ENCODE measurements around the gene GDA.

Gene GDA

GRCh38 chr9:72147676-72148075 is 1.6 kb upstream of the GDA start:
- no peak overlapping the region for H3K4me3 ChIP-seq
- no peak overlapping the region for H3K27ac ChIP-seq

GRCh38 chr9:72150127-72150526 is 887 bp downstream of the GDA start:
- H3K4me3 ChIP-seq: peak overlapping the region in 1 of 7 experiments; percentile 25

GRCh38 chr9:72150661-72151060 is 1.4 kb downstream of the GDA start:
- Histone ChIP-seq H3K4me3 (no peak overlapping the region), H3K27ac (no peak overlapping the region)

More at GRCh38 chr9:72150127-72150526, 887 bp downstream of the GDA start:
- H3K27ac ChIP-seq: no peak overlapping the region

- no peak overlapping the region for H3K4me3 ChIP-seq
- no peak overlapping the region for H3K27ac ChIP-seq
These were observed 1.9 kb downstream of the GDA start for GRCh38 chr9:72151104-72151503.

GRCh38 chr9:72154468-72155285 is 5.4 kb downstream of the GDA start:
- H3K27ac ChIP-seq: no peak overlapping the region

GRCh38 chr9:72155301-72155700 is 6.1 kb downstream of the GDA start:
- H3K4me3 ChIP-seq: no peak overlapping the region
- H3K27ac ChIP-seq: no peak overlapping the region

More at GRCh38 chr9:72154468-72155285, 5.4 kb downstream of the GDA start:
- H3K4me3 ChIP-seq: no peak overlapping the region

GRCh38 chr9:72156586-72156985 is 7.3 kb downstream of the GDA start:
- H3K27ac ChIP-seq: no peak overlapping the region

GRCh38 chr9:72158680-72159079 is 9.4 kb downstream of the GDA start:
- no peak overlapping the region for H3K4me3 ChIP-seq
- H3K27ac ChIP-seq: no peak overlapping the region

More at GRCh38 chr9:72156586-72156985, 7.3 kb downstream of the GDA start:
- no peak overlapping the region for H3K4me3 ChIP-seq

GRCh38 chr9:72160446-72161123 is 11.3 kb downstream of the GDA start:
- no peak overlapping the region for H3K27ac ChIP-seq
- no peak overlapping the region for H3K4me3 ChIP-seq

GRCh38 chr9:72165326-72165725 is 16.1 kb downstream of the GDA start:
- Histone ChIP-seq H3K27ac (no peak overlapping the region), H3K4me3 (no peak overlapping the region)

- H3K27ac ChIP-seq: no peak overlapping the region
- no peak overlapping the region for H3K4me3 ChIP-seq
These were observed 16.7 kb downstream of the GDA start for GRCh38 chr9:72165821-72166547.

- Histone ChIP-seq H3K4me3 (no peak overlapping the region), H3K27ac (no peak overlapping the region)
These were observed 18.8 kb downstream of the GDA start for GRCh38 chr9:72168075-72168474.

- Histone ChIP-seq H3K27ac (no peak overlapping the region), H3K4me3 (no peak overlapping the region)
These were observed 19.9 kb downstream of the GDA start for GRCh38 chr9:72169178-72169577.

GRCh38 chr9:72173080-72173479 is 23.8 kb downstream of the GDA start:
- no peak overlapping the region for H3K27ac ChIP-seq
- no peak overlapping the region for H3K4me3 ChIP-seq

- no peak overlapping the region for H3K27ac ChIP-seq
- no peak overlapping the region for H3K4me3 ChIP-seq
These were observed 36.3 kb downstream of the GDA start for GRCh38 chr9:72185561-72185960.

GRCh38 chr9:72187121-72187695 is 38.0 kb downstream of the GDA start:
- Histone ChIP-seq H3K4me3 (no peak overlapping the region), H3K27ac (no peak overlapping the region)

- no peak overlapping the region for H3K27ac ChIP-seq
These were observed 39.0 kb downstream of the GDA start for GRCh38 chr9:72188232-72188631.

GRCh38 chr9:72193478-72193881 is 44.2 kb downstream of the GDA start:
- no peak overlapping the region for H3K4me3 ChIP-seq
- H3K27ac ChIP-seq: no peak overlapping the region

More at GRCh38 chr9:72188232-72188631, 39.0 kb downstream of the GDA start:
- H3K4me3 ChIP-seq: no peak overlapping the region

- Histone ChIP-seq H3K4me3 (no peak overlapping the region), H3K27ac (no peak overlapping the region)
These were observed 50.0 kb downstream of the GDA start for GRCh38 chr9:72199238-72199637.

- no peak overlapping the region for H3K4me3 ChIP-seq
- H3K27ac ChIP-seq: no peak overlapping the region
These were observed 51.2 kb downstream of the GDA start for GRCh38 chr9:72200452-72200851.

All from skin epidermis (tissue), 12 donors.